BLaER1 treated with 17β-estradiol and CSF1 and Interleukin-3, amounts not matched to agents 10 nM and 100 nM (cell line): ENCODE measurements around the gene ISCA1.
A peak's percentile ranks its signal among the peaks of the same experiment; 100 is the strongest.
"Not testable (repeated sequence)": the region's sequence is repeated elsewhere in the genome, so short reads cannot be mapped to it uniquely, and the experiment has no call there.

Source experiments
- H3K27ac ChIP-seq, 11 experiments: shearing (Covaris generic); formaldehyde crosslinking; 2 replicates each; pipeline ENCODE4 v1.8.1; 2022
- H3K27me3 ChIP-seq, 11 experiments: shearing (Covaris generic); formaldehyde crosslinking; 2 replicates each; pipeline ENCODE4 v1.8.1; 2022
- H3K36me3 ChIP-seq, 11 experiments: shearing (Covaris generic); formaldehyde crosslinking; 2 replicates each; pipeline ENCODE4 v1.8.1; 2022
- H3K4me1 ChIP-seq, 10 experiments: shearing (Covaris generic); formaldehyde crosslinking; 2 replicates each; pipeline ENCODE4 v1.8.1; 2022
- H3K4me2 ChIP-seq, 11 experiments: shearing (Covaris generic); formaldehyde crosslinking; 2 replicates each; pipeline ENCODE4 v1.8.1; 2022
- H3K4me3 ChIP-seq, 10 experiments: shearing (Covaris generic); formaldehyde crosslinking; 2 replicates each; pipeline ENCODE4 v1.8.1; 2022
- H3K9ac ChIP-seq, 11 experiments: shearing (Covaris generic); formaldehyde crosslinking; 2 replicates each; pipeline ENCODE4 v1.8.1; 2022
- H3K9me3 ChIP-seq, 11 experiments: shearing (Covaris generic); formaldehyde crosslinking; replicated peaks in 1 of 11; 2 replicates each; pipeline ENCODE4 v1.8.1; 2022
- H4K20me1 ChIP-seq, 11 experiments: shearing (Covaris generic); formaldehyde crosslinking; 2 replicates each; pipeline ENCODE4 v1.8.1; 2022
- Cebpa-rat ChIP-seq, 11 experiments: shearing (Covaris generic); IDR thresholded peaks; 2 replicates each; pipeline ENCODE4 v1.8.1; 2022

Gene ISCA1

DNA sequence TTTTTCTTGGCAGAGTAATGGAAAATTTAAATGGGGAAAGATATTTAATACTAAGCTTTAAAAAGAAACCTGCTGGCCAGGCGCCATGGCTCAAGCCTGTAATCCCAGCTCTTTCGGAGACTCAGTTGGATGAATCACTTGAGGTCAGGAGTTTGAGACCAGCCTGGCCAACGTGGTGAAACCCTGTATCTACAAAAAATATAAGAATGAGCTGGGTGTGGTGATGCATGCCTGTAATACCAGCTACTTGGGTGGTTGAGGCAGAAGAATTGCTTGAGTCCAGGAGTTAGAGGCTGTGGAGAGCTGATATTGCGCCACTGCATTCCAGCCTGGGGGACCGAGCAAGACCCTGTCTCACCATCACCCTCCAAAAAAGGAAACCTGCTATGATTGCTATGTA, 39.0 kb upstream of the ISCA1 start:
- no peaks in the 10 kb centered on the region for H3K27me3 ChIP-seq

GRCh38 chr9:86318187-86318586, 35.8 kb upstream of the ISCA1 start:
- H3K27me3 ChIP-seq, result no peaks in the 10 kb centered on the region
- peaks cover 0 to 28% (median 4%) of the 10 kb centered on the region in 10 experiments; a peak in 12 of 20 replicates for H3K4me1 ChIP-seq
- H3K4me3 ChIP-seq, result no peak overlapping the region
- no peak for TF ChIP-seq Cebpa-rat (IDR thresholded peaks at IDR 0.05)
- H3K4me2 ChIP-seq, result no peak overlapping the region
- H3K9me3 ChIP-seq, result peaks cover 0 to 14% (median 9%) of the 10 kb centered on the region in 11 experiments; a peak in 16 of 22 replicates
- peaks cover 100% of the 10 kb centered on the region in 11 experiments for H3K36me3 ChIP-seq
- H3K27ac ChIP-seq, result no peak overlapping the region
- H3K9ac ChIP-seq, result no peak overlapping the region
- peaks cover 0 to 100% (median 0%) of the 10 kb centered on the region in 11 experiments; a peak in 8 of 22 replicates for H4K20me1 ChIP-seq

More for the DNA sequence above, 39.0 kb upstream of the ISCA1 start:
- peaks cover 100% of the 10 kb centered on the region in 11 experiments for H3K36me3 ChIP-seq
- no peak overlapping the region for H3K4me3 ChIP-seq
- H3K9me3 ChIP-seq, result no peaks in the 10 kb centered on the region
- no peak overlapping the region for H3K27ac ChIP-seq
- no peak overlapping the region for H3K4me2 ChIP-seq
- no peak overlapping the region for H3K9ac ChIP-seq
- H3K4me1 ChIP-seq, result peaks cover 0 to 32% (median 13%) of the 10 kb centered on the region in 10 experiments; a peak in 13 of 20 replicates
- no peak for TF ChIP-seq Cebpa-rat (IDR thresholded peaks at IDR 0.05)
- H4K20me1 ChIP-seq, result peaks cover 0 to 100% (median 0%) of the 10 kb centered on the region in 11 experiments; a peak in 9 of 22 replicates

DNA sequence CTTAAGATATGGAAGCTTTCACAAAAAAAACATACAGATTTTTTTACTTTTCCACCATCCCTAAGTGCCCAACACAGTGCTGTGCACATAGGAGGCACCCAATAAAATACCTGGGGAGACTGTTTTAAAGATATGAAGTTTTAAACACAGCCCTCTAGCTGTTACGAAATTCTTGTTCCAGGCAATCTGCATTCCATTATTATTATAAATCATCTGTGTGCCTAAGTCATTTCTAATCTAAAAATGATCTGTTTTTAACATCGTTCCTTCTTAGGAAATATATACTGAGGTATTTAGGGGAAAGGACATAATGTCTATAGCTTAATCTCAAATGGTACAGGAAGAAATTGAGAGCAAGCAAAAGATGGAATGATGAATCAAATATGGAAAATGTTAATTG, 32.7 kb upstream of the ISCA1 start:
- H4K20me1 ChIP-seq, result peaks cover 0 to 90% (median 0%) of the 10 kb centered on the region in 11 experiments; a peak in 6 of 22 replicates
- H3K27me3 ChIP-seq, result no peaks in the 10 kb centered on the region
- peaks cover 0 to 24% (median 0%) of the 10 kb centered on the region in 10 experiments; a peak in 4 of 20 replicates for H3K4me1 ChIP-seq
- H3K9me3 ChIP-seq, result peaks cover 0 to 26% (median 16%) of the 10 kb centered on the region in 11 experiments; a peak in 16 of 22 replicates
- H3K4me2 ChIP-seq, result peak overlapping the region in 2 of 11 experiments; percentile 27 to 46; a peak in 2 of 22 replicates
- no peak overlapping the region for H3K4me3 ChIP-seq
- H3K36me3 ChIP-seq, result peaks cover 87 to 97% (median 89%) of the 10 kb centered on the region in 11 experiments
- TF ChIP-seq Cebpa-rat (IDR thresholded peaks at IDR 0.05), result no peak
- H3K27ac ChIP-seq, result no peak overlapping the region
- H3K9ac ChIP-seq, result no peak overlapping the region; a peak in 1 of 22 replicates

DNA sequence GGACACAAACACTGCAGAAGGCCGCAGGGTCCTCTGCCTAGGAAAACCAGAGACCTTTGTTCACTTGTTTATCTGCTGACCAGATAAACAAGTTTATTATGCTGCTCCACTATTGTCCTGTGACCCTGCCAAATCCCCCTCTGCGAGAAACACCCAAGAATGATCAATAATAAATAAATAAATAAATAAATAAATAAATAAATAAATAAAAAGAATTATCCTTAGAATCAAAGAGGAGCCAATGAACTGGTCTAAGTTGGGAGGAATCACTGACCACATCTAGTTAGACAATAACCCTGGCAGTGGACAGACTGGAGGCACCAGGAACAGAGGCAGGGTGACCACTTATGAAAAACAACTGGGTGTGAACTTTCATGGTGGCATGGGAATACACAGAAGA, 30.6 kb upstream of the ISCA1 start:
- peaks cover 0 to 26% (median 16%) of the 10 kb centered on the region in 11 experiments; a peak in 16 of 22 replicates for H3K9me3 ChIP-seq
- not testable (repeated sequence) for H3K27ac ChIP-seq, H3K9ac ChIP-seq, H3K4me2 ChIP-seq, H3K4me3 ChIP-seq, H3K27me3 ChIP-seq
- H3K36me3 ChIP-seq, result peaks cover 87 to 96% (median 89%) of the 10 kb centered on the region in 11 experiments
- H3K4me1 ChIP-seq, result peaks cover 0 to 24% (median 0%) of the 10 kb centered on the region in 10 experiments; a peak in 4 of 20 replicates
- peaks cover 0 to 90% (median 0%) of the 10 kb centered on the region in 11 experiments; a peak in 6 of 22 replicates for H4K20me1 ChIP-seq

- Histone ChIP-seq H3K27ac (no peak overlapping the region), H3K36me3 (peaks cover 85 to 96% (median 89%) of the 10 kb centered on the region in 11 experiments), H3K4me1 (peaks cover 0 to 2% (median 0%) of the 10 kb centered on the region in 10 experiments; a peak in 3 of 20 replicates), H3K9ac (no peak overlapping the region), H3K4me2 (no peak overlapping the region), H3K27me3 (no peaks in the 10 kb centered on the region), H3K4me3 (no peak overlapping the region), H3K9me3 (peaks cover 0 to 18% (median 10%) of the 10 kb centered on the region in 11 experiments; a peak in 15 of 22 replicates), H4K20me1 (peaks cover 0 to 90% (median 0%) of the 10 kb centered on the region in 11 experiments; a peak in 6 of 22 replicates)
- TF ChIP-seq Cebpa-rat (IDR thresholded peaks at IDR 0.05), result no peak
Observed at GRCh38 chr9:86308687-86309086, 26.3 kb upstream of the ISCA1 start.

- Histone ChIP-seq H3K4me2 (no peak overlapping the region), H3K9ac (peak overlapping the region in 1 of 11 experiments; percentile 30; a peak in 1 of 22 replicates), H3K36me3 (peaks cover 90 to 100% (median 100%) of the 10 kb centered on the region in 11 experiments), H3K4me3 (no peak overlapping the region), H3K27ac (no peak overlapping the region), H3K4me1 (no peaks in the 10 kb centered on the region), H3K27me3 (no peaks in the 10 kb centered on the region), H3K9me3 (no peaks in the 10 kb centered on the region), H4K20me1 (peaks cover 0 to 100% (median 0%) of the 10 kb centered on the region in 11 experiments; a peak in 7 of 22 replicates)
- no peak for TF ChIP-seq Cebpa-rat (IDR thresholded peaks at IDR 0.05)
Observed at GRCh38 chr9:86304236-86304730, 21.9 kb upstream of the ISCA1 start.

- H3K9ac ChIP-seq, result no peak overlapping the region
- no peaks in the 10 kb centered on the region for H3K4me1 ChIP-seq
- H4K20me1 ChIP-seq, result peaks cover 0 to 100% (median 0%) of the 10 kb centered on the region in 11 experiments; a peak in 7 of 22 replicates
- H3K4me3 ChIP-seq, result no peak overlapping the region
- no peak overlapping the region for H3K4me2 ChIP-seq
- no peak overlapping the region for H3K27ac ChIP-seq
- H3K9me3 ChIP-seq, result no peaks in the 10 kb centered on the region
- no peaks in the 10 kb centered on the region for H3K27me3 ChIP-seq
- H3K36me3 ChIP-seq, result peaks cover 92 to 100% (median 100%) of the 10 kb centered on the region in 11 experiments
- no peak for TF ChIP-seq Cebpa-rat (IDR thresholded peaks at IDR 0.05)
Observed at GRCh38 chr9:86303316-86303975, 21.1 kb upstream of the ISCA1 start.

DNA sequence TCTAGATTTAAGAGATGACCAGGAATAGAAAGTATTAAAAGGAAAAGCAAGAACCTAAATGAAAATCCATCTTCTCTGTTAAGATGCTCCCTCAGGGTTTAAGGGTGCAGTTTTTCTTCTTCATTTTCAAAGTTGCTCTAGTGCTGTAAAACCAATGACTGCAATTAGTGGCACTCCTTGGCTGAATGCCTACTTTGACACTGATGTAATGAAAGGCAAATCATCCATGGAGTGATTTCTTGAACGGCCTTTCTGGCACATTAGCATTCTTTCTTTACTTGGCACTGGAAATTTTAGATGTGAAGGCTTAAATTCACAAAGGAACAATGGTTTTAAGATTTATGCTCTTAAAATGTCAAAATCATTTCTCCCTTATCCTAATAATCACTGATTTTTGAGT, 19.3 kb upstream of the ISCA1 start:
- no peak overlapping the region for H3K4me2 ChIP-seq
- H4K20me1 ChIP-seq, result peaks cover 0 to 100% (median 0%) of the 10 kb centered on the region in 11 experiments; a peak in 8 of 22 replicates
- no peak overlapping the region for H3K4me3 ChIP-seq
- H3K27ac ChIP-seq, result no peak overlapping the region
- H3K9me3 ChIP-seq, result no peaks in the 10 kb centered on the region
- no peak for TF ChIP-seq Cebpa-rat (IDR thresholded peaks at IDR 0.05)
- H3K9ac ChIP-seq, result no peak overlapping the region
- no peaks in the 10 kb centered on the region for H3K27me3 ChIP-seq
- H3K36me3 ChIP-seq, result peaks cover 92 to 100% (median 98%) of the 10 kb centered on the region in 11 experiments
- H3K4me1 ChIP-seq, result no peaks in the 10 kb centered on the region

GRCh38 chr9:86300701-86301100, 18.4 kb upstream of the ISCA1 start:
- Histone ChIP-seq H3K4me3 (no peak overlapping the region), H4K20me1 (peaks cover 0 to 100% (median 0%) of the 10 kb centered on the region in 11 experiments; a peak in 8 of 22 replicates), H3K4me1 (no peaks in the 10 kb centered on the region), H3K9ac (no peak overlapping the region), H3K9me3 (no peaks in the 10 kb centered on the region), H3K36me3 (peaks cover 92 to 100% (median 98%) of the 10 kb centered on the region in 11 experiments), H3K27ac (no peak overlapping the region), H3K27me3 (no peaks in the 10 kb centered on the region), H3K4me2 (no peak overlapping the region)
- no peak for TF ChIP-seq Cebpa-rat (IDR thresholded peaks at IDR 0.05)
